HG02642 (cell line): ENCODE results near the gene SHC4.
A peak's percentile ranks its signal among the peaks of the same experiment; 100 is the strongest.

Experiments
- ATAC-seq: cut with Tn5 transposase; IDR thresholded peaks from one replicate; pipeline ENCODE4 v1.9.1; 2021; ENCODE audit warnings: mild to moderate bottlenecking; ENCODE audit not compliant: unreplicated experiment, poor library complexity

The SHC4 gene

DNA sequence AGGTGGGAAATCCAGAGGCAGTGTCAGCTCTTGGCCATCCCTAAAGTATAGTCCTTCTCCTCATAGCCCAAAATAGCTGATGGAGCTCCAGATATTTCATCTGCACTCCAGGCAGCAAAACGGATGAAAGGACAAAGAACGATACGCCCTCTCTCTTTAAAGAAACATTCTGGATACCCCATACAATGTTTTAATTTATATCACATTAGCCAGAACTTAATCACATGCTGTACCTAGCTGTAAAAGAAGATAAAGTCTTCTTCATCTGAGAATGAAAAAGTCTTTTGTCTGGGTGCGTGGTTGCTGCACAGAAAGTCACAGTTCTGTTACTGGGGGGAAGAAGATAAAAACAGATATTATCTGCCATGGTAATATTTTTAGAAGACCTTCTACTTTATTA is 4.3 kb upstream of the SHC4 start:
- no peak for ATAC-seq

DNA sequence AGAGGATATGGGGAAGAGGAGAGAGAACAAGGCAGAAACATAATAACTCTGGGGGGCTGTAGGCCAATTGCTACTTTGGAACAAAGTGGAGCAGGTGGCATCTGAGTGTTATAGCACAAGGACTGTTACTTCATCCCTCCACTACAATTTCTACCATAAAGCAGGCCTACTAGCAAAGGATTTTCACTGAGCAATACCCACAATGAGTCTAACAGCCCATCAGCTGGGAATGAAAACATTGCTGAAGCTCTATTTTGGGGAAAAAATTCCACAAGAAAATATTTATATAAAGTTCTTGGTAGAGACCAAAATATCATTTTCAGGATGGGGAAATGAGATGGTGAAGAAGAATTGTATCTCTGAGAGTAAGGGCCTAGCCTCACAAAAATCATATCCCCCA is 3.6 kb upstream of the SHC4 start:
- ATAC-seq = no peak

DNA sequence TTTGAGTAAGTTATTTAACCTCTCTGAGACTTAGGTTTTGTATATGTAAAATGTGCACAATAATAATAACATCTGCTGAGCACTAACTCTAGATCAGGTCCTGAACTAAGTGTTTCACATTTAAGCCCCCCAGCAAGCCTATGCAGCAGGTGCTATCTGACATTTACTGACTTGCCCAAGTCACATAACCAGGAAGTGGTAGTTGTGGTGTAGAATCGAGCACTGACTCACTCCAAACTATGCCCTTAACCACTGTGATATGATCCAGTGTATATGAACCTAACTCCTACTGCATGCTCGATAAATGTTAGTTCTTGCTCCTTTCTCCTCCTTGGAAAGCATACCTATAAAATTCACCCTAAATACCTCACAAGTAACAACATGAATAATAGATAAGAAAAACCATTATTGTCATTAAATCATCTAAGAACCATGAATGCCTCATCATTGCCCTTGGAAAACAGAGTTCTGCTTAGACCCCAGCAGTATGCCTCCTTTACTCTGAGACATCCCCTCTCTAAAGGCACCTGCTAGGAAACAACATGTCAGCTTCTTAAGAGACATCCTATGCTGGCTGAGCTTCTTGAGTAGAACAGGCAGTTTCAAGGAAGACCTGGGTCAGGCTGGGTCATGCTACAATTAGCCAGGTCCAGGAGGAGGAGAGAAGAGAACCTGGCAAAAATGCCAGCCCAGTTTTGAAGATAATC is 3.0 kb upstream of the SHC4 start:
- peak; percentile 77 for ATAC-seq

DNA sequence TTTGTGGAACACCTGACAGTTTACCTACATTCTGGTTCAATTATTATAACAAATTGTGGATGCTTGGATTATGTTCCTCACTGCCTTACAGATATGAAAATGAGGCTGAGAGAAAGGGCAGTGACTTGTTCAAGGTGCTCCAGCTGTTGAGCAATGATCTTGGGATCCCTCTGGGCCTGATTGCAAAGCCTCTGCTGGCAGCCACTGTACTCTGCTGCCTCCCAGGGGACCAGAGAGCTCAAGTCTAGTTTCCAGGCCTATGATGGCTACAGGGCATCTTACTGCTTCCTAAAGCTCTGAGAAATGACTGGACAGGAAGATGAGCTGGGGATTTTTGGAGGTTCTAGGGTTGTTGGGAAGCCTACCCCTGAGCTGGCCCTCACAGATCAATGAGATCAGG is 2.3 kb upstream of the SHC4 start:
- peak; percentile 70 for ATAC-seq

DNA sequence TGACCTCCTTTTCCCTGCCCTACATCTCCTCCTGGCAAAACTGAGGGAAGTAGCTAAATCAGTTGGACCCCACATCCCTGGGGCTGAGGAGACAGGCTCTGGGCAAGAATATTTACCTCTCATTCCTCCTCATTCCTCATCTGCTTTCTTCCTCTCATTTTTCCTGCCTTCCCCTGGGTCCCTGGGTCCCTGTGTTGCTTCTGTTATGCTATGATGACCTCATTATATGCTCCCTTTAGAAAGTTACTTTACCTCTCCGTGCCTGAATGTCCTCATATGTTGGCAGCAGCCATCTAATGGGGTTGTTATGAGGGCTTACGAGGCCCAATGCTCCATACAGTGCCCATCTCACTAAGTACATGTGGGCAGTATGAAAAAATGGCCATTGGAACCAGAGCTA is 1.2 kb upstream of the SHC4 start:
- ATAC-seq = no peak

DNA sequence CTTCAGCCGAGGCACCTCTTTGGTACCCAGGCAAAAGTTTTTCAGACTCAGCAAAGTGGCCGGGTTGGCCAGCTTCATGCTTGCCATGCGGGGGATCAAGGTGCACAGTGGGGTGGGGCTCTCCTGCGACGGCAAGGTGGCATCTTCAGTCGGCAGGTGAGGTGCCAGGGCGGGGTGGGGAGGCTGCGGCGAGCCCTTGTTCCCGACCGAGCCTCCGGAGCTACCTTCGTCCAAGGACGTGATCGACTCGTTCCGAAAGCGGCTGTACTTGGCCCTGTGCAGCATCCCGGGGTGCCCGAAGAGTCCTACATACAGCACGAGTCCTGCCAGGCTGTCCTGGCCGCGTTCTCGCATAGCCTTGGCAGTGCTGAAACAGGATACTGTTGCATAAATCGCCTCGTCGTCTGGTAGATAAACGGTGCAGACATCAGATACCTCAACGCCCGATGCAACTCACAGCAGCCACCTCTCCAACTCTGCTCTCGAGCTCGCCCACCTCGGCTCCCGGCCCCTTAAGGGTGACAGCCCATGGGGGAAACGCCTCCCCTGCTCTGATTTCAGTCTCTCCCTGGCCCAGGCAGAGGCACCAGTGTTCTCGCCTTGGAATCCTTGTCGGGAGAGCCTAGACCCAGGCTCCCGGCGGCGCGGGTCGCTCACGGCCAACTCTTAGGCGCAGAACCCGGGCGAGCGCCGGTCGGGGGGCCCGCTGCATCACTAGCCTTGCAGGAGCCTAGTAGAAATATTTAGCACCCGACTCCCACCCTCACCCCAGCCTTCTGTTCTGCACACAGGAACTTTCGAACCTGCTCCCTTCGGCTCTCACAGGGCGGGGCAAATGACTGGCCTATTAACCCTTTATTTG is 826 bp downstream of the SHC4 start:
- no peak for ATAC-seq

DNA sequence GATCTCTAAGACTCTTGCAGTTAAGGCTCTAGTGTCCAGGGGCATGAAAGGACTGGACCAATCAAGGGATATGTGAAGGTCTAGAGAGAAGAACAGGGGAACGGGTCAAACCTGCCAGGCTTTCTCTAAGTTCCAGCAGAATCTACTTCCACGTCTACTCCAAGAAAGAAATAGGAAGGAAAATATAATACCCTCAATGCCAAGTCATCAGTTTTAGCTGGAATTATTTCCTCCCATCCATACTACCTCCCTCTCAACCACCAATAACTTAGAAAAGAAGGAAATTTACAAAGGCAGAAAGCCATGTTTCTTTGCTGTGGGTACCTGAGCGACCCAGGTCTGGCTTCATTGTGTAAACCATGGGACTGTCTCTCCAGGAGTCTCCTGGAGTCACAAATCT is 7.8 kb downstream of the SHC4 start:
- ATAC-seq = no peak

DNA sequence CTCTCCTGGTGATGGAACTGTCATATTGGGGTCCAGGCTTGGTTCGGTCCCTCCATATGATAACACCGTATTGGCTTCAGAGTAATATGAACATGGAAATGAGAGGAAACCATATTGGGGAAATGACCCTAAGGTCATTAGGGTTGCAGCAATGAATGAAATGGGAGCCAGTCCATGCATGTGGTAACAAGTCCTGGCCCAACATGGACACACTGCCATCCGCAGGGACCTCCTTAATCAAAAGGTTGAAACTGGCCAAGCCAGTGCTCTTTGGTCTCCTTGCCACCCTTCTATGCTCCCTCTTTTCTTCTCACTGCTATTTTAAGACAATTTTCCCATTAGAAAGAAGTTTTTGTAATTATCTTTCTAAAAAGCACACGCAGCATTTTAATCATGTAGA is 8.3 kb downstream of the SHC4 start:
- ATAC-seq = no peak

DNA sequence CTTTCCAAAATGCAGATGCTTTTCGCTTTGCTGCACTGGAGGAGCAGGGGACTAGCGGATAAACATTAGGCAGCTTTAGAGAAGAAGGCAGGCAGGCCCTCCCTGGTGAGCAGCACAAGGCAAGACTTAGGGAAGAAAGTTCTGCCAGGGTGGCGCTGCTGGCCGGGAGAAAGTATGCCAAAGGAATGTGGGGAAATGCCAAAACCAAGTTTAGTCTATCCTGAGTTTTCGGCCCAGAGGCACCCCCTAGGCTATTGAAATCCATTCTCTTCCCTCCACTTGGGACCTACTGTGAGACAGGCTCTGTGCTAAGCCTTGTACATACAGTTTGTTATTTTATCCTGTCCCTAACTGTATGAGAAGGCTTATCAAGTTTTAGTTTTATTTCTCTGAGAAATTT is 9.2 kb downstream of the SHC4 start:
- no peak for ATAC-seq

DNA sequence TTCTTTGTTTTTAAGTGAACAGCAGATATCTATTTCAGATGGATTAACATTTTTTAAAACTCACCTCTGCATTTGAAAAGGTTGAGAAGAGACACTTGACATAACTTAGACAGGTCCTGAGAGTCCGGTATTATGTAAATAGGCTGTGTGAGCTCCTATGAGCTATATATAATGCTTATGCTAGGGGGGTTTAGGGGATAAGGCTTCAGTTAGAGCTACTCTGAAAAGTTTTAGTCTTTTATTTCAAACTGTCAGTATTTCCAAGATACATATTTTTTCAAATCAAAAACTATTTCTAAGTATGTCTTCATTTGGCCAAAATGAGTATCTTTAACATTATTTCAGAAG is 16.9 kb downstream of the SHC4 start:
- no peak for ATAC-seq

DNA sequence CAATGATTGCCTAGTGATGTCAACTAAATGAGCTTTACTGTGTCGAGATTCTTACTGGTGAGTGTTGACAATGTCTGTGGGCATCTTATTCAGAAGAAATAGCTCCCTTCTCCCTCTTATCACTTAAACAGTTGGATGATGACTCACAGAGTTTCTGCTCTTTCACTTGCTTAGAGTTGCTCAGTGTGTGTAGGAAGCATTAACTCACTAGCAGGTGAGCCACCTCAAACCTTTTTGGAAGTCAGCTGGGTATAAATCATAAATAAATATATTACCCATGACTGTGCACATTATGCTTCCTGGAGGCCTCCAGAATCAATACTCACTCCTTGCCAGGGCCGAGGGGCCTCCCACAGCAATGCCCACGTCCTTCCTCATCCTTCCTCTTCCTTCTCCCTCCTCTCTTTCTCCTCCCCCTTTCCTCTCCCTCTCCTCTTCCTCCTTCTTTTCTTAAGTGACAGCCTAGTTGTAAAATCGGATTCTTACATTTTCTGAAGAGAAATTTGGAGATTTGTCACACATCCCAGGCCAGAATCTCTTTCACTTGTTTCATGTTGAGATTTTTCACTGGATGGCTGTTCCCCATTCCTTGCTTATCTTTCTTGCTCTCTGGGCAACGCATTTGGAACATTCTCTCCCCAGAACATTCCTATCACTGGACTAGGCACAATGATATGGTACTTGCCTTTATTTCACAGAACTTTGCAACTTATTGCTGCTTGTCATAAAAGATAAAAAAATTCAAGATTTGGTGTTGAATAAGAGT is 17.5 kb downstream of the SHC4 start:
- no peak for ATAC-seq

DNA sequence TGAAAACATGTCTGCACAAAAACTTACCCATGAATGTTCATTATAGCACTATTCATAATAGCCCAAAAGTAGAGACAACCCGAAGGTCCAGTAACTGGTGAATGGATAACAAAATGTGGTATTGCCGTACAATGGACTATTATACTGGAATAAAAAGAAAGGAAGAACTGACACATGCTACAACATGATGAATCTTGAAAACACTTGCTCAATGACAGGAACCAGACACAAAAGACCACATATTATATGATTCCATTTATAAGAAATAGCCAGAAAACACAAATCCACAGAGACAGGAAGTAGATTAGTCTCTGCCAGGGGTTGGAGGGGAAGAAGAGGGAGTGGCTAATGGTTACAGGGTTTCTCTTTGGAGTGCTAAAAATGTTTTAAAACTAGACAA is 18.3 kb downstream of the SHC4 start:
- ATAC-seq = no peak

DNA sequence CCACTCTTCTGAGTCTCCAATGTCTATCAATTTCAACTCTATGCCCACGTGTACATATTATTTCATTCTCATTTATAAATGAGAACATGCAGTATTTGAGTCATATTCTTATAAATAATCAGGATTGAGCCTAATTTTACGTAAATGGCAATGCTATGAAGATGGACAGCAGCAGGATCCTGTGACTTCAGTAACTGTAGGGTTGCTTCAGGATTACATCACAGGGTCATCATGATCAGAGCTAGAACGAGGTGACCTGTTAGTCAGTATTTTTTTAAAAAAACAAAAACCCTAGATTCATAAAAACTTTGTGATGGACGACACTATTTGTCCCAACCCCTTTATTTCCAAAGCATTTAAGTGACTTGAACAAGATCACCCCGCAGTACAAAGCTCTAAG is 21.8 kb downstream of the SHC4 start:
- ATAC-seq = no peak

DNA sequence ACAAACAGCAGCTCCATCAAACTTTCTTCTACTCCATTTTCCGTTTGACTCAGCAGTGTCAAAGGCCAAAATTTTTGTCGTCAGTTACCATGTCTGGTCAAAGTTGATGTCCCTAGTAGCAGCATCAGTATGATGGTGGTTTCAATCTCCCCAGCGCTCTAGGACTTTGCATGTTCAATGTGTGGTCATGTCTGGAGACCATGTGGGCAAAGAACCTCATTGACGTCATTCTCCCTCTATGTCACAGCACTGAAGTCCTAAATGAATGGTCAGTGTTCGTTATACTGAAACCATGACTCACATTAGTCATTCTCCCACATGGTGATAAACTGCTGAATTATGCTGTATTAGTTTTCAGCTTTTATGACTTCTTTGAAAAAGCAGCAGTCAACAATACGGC is 23.2 kb downstream of the SHC4 start:
- peak; percentile 87 for ATAC-seq

DNA sequence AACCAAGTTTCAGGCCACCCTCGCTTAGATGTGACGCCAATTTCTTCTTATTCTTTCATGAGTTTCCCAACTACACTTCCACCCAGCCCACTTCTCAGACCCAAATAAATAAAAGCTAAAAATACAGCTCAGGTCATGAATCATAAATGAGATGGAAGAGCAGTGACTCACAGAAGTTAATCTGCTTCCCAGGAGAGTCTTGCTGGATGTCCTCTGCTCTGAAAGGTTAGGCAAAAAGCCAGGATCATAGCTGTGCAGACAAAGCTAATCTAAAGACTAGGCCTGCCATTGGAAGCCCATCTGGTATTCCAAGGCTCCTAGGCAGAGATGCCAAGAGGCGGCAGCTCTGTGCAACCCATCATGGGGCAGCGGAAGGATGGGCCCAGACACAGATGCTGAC is 24.1 kb downstream of the SHC4 start:
- no peak for ATAC-seq

DNA sequence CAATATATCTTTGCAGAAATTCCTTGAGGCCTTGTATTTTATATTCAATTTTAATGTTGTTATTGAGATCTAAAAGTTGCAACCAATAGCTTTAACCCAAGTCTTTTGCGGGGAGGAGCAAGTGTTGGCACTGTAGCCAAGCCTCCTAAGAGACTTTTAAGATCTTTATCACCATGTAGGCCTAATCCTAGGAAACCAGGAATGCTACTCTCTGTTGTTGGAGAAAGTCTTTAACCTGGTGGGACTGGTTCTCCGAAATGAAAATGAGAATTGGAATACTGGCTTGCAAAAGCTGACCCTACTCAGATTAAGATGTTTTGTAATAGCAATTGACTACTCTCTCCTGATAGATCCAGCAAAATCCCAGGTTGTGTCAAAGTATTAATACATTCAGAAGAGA is 25.8 kb downstream of the SHC4 start:
- no peak for ATAC-seq

DNA sequence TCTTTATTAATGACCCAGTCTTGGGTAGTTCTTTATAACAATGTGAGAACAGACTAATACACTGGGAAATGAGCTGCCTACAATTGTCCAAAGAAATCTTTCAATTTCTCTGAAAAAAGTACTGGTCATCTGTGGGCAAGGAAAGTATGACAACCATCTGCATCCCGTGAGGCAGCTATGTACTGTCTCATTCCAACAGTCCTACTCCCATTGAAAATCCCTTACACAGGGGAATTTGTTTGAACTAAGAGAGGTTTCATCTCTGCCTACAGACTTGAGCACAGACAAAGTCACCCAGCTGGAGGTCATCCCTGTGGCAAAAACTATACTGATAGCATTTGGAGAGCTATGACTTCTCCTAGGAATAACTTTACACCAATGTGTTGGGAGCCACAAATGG is 27.1 kb downstream of the SHC4 start:
- ATAC-seq = no peak

DNA sequence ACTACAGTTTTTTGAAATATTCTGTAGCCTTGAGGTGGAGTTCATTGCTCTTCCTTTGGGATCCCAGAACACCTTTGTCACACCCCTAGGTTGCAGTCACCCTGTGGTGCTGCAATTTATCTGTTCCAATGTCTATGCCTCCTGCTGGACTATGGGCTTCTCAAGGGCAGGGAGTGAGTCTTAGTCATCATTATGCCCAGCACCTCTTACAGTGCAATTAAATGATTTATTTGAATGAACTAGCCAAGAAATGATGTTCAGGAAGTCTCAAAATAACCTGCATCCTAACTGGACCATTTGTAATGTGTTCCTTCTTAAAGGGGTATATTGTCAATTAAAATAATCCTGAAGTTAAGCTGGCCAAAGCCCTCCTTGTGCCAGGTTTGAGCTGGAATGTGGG is 28.5 kb downstream of the SHC4 start:
- ATAC-seq = no peak

DNA sequence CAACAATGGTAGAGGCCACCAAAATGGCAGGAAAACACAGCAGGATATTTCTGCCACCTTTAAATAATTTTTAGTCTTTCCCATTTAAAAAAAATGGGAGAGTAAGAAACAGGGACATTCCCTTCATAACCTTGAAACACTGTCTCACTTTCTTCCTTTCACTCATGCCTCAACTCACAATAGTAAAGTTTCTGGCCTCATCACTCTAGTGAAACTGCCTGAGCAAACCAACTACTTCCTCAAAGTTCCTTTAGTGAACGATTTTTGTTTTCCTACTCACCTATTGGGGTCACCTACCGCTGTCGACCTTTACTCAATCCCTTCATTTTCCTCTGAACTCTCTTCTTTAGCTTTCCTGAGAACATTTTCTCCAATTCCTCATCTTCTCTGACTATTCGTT is 33.0 kb downstream of the SHC4 start:
- no peak for ATAC-seq

DNA sequence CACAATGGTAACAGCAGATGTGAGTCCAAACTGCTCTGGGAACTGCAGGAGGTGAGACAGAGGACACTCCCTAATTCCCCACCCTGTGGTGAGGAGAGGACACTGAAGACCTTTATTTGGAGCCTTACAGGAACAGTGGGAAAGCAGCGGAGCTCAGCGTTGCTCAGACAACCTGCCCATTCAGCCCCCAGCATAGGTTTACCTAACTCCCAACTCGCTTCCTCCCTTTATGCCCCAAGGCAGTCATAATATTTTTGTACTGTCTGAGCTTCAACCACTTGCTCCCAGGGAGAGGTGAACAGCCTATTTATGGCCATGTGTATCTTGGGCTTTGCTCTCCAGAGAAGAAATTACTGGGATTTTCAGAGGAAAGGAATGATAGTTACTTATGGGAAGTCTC is 34.1 kb downstream of the SHC4 start:
- ATAC-seq = no peak

DNA sequence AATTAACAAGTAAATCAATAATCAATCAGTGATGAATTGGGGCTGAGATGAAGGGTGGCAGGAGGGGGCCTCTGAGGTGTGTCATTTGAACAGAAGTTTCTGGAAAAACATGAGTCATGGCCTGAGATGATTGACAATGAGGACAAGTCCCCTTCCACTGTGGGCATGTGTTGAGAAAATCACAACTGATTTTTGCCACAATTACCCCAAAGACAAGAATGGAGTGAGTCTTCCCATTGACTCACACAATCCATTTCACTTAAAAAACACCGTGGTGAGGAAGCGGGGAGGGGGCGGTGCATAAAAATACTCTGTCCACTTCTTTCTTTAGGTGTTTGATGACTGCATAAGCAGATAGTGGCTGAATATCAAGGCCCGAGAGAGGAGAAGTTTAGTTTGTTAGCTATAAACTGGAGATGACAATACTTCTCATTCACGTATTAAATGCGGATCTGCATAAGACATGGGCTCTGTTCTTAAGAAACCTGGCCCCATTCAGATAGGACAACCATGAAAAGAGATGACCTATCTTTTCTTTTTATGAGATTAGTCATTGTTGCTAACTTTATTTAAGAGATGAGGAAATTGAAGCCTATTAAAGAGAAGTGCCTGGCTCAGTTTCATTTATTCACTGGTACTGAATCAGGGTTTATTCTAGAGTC is 34.7 kb downstream of the SHC4 start:
- no peak for ATAC-seq
